GM21367 (cell line): ENCODE results near the gene MYOCOS.
"Not testable (repeated sequence)": the region's sequence is repeated elsewhere in the genome, so short reads cannot be mapped to it uniquely, and the experiment has no call there.

Experiments
- ATAC-seq: cut with Tn5 transposase; IDR thresholded peaks from one replicate; pipeline ENCODE4 v1.9.1; 2021; ENCODE audit not compliant: unreplicated experiment

The MYOCOS gene

DNA sequence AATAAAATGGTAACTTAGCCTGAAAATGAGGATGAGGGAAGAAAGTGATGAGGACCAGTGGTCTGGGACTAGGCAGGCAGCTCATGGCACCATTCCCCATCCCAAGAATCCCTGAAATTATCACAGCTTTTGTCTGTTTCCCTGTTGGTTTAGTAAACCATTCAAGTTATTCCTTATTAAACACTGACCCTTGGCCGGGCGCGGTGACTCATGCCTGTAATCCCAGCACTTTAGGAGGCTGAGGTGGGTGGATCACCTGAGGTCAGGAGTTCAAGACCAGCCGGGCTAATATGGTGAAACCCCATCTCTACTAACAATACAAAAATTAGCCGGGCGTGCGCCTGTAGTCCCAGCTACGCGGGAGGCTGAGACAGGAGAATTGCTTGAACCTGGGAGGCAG lies 34.2 kb downstream of the MYOCOS start:
- ATAC-seq = not testable (repeated sequence)

DNA sequence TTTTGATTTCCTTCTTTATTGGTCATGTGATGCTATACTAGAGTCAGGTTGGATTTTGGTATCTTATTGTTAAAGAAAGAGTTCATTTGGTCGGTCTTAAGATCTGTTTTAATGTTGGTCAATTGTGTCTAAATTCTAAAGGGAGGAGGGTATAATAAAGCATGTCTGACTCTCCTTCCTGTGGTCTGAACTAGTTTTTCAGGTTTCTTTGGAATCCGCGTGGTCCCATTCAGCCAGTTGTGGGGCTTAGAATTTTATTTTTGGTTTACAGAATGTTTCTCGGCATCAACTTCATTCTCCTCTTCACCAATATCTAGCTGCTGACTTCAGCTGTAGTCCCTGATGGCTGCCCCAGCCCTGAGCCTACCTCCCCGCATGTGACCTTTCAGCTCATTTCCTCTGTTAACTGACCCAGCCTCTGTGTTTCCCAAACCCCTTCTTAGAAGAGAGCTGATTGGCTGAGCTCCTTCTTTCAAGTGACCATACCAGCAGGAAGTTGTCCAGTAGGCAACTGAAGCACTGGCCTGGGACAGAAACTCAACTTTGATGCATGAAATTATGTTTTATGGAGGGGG lies 39.1 kb downstream of the MYOCOS start:
- ATAC-seq = no peak

DNA sequence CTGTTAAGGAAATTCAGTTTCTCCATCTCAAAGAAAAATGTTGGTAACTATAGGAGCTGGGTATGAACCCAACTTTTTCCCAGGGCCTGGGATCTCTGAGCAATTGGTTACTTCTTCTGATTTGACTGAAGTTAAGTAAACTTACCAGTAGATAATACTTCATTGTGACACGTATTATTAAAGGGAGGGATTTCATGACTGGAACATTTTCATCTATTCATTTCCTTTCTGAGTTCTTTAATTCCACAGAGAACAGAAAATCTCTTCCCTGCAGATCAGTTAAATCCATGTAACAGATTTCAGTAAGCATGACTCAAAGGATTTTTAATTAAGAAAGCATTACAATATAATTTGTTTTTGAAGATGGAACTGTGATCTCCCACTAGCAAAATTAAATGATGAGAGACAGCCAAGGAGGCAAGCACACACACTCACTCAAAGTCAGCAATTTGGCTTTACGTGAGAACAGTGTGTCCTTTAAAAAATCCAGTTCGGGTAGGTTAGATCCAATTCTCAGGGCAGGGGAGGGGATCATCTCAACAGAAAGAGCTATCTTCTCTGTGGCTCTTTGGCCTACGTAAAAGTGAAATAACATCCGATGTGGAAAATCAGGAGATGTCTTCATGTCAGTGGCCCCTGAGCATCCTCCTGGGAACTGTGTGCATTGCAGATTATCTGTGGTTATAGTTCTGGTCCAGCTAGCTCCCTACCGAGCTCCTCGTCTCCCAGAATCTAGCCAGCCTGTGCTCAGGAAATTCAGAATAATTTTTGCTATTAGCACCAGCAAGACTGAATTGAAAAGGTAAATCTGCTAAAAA lies 41.2 kb downstream of the MYOCOS start:
- no peak for ATAC-seq

GRCh38 chr1:171663854-171664575 lies 42.0 kb downstream of the MYOCOS start:
- no peak for ATAC-seq

- no peak for ATAC-seq
Measured at GRCh38 chr1:171664976-171665375, 42.9 kb downstream of the MYOCOS start.

DNA sequence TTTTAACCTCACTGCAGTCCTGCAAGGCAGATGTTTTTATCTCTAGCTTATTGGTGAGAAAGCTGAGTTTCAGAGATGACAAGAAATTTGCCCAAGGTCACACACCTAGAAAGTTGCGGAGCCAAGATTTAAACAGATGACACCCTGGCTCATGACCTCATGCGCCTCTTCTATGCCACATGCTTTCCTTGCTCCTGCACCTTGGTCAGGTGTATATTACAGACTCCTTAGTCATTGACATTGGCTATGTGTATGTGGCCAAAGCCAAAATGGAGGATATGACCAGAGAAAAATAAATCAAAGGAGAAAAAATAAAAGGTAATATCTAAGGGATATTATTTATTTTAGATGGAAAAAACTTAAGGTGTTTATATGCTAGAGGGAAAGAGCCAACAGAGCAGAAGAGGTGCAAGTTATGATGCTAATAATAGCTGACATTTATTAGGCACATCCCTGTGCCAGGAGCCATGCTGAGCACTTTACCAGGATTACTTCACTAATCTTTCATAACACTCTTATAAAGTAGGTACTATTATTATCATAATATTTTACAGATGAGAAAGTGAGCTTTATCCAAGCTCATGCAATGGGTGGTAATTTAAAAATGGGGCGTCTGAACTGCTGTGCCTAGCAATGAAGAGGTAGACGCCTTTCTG lies 44.2 kb downstream of the MYOCOS start:
- no peak for ATAC-seq

GRCh38 chr1:171668372-171668771 lies 46.3 kb downstream of the MYOCOS start:
- no peak for ATAC-seq

DNA sequence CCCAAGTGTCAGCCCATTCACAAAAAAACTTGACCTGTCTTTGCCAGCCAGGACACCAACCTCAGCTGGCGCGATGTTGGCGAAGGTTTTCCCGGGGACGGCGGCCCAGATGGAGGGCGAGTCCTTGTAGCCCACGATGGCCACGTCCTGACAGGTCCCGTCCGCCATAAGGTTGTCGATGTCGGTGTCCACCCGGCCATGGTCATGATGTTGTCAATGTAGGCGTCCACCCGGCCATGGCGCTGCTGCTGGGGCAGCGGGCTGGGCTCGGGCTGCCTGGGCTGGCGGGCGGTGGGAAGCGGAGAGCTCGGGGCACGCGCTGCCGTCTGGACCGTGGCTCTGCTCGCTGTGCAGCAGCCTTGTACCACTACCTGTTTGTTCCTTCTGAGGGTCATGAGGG lies 48.7 kb downstream of the MYOCOS start:
- no peak for ATAC-seq

DNA sequence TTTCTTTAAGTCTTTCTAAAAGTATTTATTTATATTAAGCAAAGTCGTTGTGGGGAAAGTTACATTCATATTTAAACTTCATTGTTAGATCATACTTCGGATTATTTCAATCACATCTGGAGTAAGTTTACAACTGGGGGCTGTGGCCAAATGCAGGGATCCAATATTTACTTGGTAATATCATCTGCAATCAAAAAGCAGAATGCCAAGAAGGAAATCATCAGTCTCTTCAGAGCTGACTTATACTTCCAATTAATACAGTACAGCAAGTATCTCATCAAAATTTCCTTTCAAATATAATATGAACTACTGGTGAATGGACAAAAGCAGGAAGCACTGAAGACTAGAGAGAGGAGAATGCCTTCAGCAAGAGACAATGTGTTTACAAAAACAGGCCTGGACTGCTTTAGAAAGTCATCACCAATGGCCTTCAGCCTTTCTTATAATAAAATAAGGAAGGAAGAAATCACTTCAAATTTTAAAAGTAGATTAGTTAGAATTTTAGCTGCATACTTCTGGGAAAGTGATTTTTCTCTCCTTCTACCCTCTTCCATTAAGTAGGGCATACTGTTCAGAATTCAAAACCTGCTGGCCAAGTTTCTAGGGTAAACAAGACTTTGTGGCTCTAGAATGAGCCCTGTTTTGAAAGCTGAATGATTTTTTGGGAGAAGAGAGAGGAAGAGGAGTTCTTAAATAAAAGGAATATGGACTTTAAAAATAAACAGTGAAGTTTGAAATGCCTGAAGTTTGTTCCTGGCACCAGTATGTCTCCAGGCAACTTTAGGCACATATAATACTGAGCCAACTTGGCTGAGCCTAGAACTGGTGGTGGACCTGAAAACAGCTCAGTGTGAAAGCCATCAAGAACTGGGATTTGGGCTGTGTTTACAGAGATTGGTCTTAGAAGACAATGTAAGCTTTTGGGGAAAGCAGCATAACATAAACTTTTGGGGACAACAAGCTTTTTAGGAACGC lies 52.7 kb downstream of the MYOCOS start:
- no peak for ATAC-seq
